DMS79 (cell line): ENCODE measurements around the gene RNF151.

Experiments
- DNase-seq: peaks from one replicate; lab custom pipeline; 2025; lab: John Stamatoyannopoulos, UW

The RNF151 gene

GRCh38 chr16:1991588-1991947 is 24.9 kb downstream of the RNF151 start:
- DNase-seq = no peak

- no peak for DNase-seq
Observed at GRCh38 chr16:1991948-1992703, 25.5 kb downstream of the RNF151 start.

DNA sequence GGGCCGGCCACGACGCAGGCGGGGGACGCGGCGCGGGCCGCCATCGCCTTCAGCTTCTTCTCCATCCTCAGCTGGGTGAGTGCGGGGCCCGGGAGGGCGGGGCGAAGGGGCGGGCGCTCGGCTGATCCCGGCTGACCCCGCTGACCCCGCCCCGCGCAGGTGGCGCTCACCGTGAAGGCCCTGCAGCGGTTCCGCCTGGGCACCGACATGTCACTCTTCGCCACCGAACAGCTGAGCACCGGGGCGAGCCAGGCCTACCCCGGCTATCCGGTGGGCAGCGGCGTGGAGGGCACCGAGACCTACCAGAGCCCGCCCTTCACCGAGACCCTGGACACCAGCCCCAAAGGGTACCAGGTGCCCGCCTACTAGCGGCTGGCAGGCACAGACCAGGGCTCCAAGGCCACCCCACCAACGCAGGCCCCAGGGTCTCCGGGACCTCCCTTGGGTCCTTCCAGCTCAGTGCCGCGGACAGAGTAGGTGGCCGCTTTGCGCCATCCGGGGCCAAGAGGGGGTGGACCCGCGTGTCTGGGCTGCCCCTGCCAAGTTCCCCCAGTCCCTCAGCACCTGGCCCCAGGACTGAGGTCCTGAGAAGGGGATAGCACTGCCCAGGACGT is 26.2 kb downstream of the RNF151 start:
- no peak for DNase-seq

DNA sequence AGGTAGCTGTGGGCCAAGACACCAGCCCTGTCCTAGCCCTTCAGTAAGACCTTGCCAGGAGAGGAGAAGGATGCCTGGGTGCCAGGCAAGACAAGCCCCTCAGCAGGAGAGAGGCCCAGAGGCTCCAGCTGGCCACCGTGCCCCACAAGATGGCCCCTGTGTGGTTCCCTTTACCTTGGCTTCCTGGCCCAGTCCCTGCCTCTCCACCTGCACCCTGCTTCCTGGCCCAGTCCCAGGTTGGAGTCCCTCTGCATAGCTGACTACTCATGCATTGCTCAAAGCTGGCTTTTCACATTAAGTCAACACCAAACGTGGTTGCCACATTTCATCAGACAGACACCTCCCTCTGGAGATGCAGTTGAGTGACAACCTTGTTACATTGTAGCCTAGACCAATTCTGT is 27.1 kb downstream of the RNF151 start:
- DNase-seq = no peak

- no peak for DNase-seq
Observed at GRCh38 chr16:1997494-1998359, 31.1 kb downstream of the RNF151 start.

DNA sequence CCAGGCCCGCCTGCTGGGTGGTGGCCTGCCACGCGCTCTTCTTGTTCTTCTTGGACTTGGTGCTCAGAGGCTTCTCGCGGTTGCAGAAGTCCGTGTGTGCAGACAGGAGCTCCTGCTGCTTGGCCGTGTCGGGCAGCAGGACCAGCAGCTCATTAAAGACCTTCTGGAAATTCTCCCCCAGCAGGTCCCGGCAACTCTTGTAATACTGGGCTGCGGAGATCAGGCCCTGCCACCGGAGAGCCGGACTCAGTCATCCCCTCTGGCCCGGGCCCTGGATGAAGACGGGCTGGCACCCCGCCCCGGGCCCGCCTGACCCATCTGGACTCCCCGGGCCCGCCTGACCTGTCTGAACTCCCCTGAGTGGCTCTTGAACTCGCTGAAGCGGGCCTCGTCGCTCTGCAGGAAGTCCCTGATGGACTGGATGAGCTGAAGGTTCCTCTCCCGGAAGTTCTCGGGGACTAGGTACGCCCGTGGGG is 31.7 kb downstream of the RNF151 start:
- DNase-seq = no peak

DNA sequence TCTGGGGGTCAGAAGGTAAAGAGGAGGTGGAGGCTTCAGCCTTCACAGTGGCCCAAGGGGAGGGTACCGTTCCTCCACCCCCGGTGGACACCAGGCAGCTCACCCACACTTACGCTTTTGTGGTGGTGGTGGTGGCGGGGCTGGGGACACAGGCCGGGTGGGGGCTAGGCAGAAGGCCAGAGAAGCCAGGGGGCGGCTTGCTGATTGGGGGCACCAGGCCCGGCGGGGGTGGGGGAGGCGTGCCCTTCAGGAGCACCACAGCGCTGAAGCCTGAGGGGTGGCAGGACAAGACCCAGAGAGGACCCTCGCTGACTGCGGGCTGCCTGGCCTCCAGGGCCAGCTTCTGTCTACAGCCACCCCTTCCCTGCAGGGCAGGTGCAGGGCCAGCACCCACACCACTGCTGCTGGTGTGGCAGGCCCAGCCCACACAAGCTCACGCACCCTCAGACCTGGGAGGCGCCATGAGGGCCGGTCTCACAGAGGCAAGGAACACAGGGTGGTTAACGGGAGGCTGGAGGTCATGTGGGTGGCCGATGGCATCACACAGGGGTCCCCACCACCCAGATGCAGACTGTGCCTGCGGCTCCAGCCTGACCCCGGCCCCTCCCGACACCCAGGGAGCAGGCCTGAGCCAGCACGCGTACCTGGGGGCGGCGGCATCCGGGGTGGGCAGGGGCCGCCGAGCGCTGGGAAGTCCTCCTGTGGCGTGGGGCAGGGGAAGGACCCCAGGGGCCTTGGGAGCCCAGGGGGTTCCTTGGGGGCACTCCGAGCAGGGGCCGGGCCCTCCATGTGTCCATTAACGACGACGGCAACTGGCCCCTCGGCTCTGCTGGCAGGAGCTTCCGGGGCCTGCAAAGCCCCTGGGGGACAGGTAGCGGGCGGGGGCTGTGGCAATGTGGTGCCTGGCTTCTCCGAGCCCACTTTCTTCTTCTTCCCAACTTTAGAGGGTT is 32.5 kb downstream of the RNF151 start:
- no peak for DNase-seq

DNA sequence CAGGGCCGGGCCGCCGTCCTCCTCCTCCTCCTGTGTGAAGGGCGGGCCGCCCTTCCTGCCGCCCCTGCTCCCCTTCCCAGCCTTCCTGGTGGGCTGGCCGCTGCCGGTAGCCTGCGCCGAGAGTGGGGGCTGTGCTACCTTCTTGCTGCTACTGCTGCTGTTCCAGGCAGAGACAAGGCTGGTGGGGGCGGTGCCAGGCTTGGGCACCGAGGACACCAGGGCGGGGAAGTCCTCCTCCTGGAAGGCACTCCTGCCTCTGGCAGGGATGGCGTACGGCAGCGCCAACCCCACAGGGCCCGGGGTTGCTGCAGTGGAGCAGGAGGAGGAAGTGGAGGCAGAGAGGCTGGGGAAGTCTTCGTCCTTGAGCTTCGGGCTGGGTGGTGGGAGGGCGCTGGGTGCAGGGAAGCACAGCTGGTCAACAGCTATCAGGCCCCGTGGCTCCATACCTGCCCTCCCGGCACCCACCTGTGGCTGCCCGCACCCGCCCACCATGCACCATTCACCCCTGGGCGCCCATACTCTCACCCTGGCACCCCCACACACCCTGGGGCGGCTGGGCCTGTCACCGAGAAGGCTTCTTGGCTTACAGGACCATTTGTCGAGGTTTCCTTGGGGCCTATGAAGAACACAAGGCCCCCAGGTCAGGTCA is 33.3 kb downstream of the RNF151 start:
- DNase-seq = no peak

- DNase-seq = no peak
Observed at GRCh38 chr16:2001035-2001434, 34.4 kb downstream of the RNF151 start.

GRCh38 chr16:2001456-2002355 is 35.0 kb downstream of the RNF151 start:
- no peak for DNase-seq

- DNase-seq = no peak
Observed at GRCh38 chr16:2002406-2003230, 36.0 kb downstream of the RNF151 start.

DNA sequence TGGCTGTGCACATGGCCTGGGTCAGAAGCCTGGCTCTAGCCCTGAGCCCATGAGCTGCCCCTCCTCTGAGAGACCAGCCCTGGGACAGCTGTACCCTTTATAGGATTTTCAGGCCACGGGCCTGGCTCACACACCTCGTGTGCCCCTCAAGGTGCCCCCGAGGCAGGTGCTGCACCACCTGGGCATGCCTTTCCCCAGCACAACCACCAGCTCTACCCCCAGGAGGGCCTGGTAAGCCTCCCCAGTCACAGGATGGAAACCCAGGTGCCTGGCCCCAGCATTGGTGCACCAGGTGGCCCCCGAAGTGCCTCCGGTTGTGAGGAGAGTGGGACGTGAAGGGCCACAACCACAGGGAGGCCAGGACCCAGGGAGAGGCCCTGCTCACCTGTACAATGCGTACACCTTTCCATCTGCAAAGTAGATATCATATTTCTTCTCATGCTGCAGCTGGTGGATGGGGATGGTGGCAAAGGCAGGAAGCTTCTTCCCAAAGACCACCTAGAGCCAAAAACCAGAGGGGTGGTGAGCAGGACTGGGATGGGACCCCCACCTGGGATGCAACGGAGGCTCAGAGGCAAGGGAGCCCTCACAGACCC is 36.7 kb downstream of the RNF151 start:
- DNase-seq = no peak

- DNase-seq = no peak
Observed at GRCh38 chr16:2003827-2004641, 37.4 kb downstream of the RNF151 start.

- DNase-seq = no peak
Observed at GRCh38 chr16:2004795-2005517, 38.3 kb downstream of the RNF151 start.

- peak; percentile 29 for DNase-seq
Observed at GRCh38 chr16:2005646-2006045, 39.0 kb downstream of the RNF151 start.

DNA sequence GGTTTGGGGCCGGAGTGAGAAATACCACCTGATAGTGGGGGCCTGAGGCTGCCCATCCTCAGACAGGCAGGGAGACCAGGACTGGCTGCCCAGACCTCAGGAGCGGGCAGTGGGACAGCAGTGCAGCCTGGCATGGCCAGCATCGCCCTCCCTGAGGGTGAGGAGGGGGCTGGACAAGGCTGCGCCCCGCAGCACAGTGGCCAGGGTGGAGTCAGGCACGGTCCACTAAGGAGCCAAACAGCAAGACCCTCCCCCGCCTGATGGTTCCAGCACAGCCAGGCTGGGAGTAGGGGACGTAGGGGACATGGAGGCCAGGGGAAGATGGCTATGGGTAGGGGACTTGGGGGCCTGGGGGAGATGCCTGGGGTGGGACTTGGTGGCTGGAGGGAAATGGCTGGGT is 39.7 kb downstream of the RNF151 start:
- no peak for DNase-seq
